AG04449 (cell line): ENCODE data around the gene TRNP1.

Experiments used
- CTCF ChIA-PET: fragments of 350-600 bp; formaldehyde crosslinking; extraction: SDS; loops from one replicate; lab custom pipeline; 2021; ENCODE audit warnings: antibody characterized with exemption; lab: Yijun Ruan, JAX
- POLR2A ChIA-PET: fragments of 400-600, 350-600 bp; formaldehyde crosslinking; extraction: SDS; loops from one replicate; lab custom pipeline; 2020; ENCODE audit warnings: antibody characterized with exemption, inconsistent platforms; lab: Yijun Ruan, JAX
- DNase-seq: peaks from one replicate; pipeline ENCODE4 v3.0.0-alpha.2; 2010; ENCODE audit warnings: low read depth, low spot score
- H3K4me3 ChIP-seq: 2 replicates; pipeline ENCODE4 v1.5.1; 2011; ENCODE audit warnings: low read depth, mild to moderate bottlenecking, control low read depth, low read length
- CTCF ChIP-seq: IDR thresholded peaks from one replicate; pipeline ENCODE4 v1.5.1; 2011; ENCODE audit warnings: mild to moderate bottlenecking, moderate library complexity, low read length, control low read depth, inconsistent platforms; ENCODE audit not compliant: insufficient read depth; ENCODE audit errors: missing control alignments

TRNP1 gene

GRCh38 chr1:26965628-26966027 is 27.9 kb upstream of the TRNP1 start:
- ChIA-PET POLR2A (no interaction called here), CTCF (interaction anchor here (1.4 to 5.3 kb wide), 7 partner anchors 11 to 133 kb away, joined by 3 to 115 read pairs (median 9); partner anchors contain the start of gene TRNP1)
- H3K4me3 ChIP-seq = no peak overlapping the region
- no peak for TF ChIP-seq CTCF
- no peak for DNase-seq

GRCh38 chr1:26970810-26971209 is 22.7 kb upstream of the TRNP1 start:
- no peak for DNase-seq
- no peak overlapping the region for H3K4me3 ChIP-seq
- CTCF ChIA-PET = no interaction called here
- POLR2A ChIA-PET = no interaction called here
- no peak for TF ChIP-seq CTCF

- no peak overlapping the region for H3K4me3 ChIP-seq
- no peak for DNase-seq
- TF ChIP-seq CTCF = no peak
- ChIA-PET CTCF (no interaction called here), POLR2A (no interaction called here)
Observed at GRCh38 chr1:26971590-26971989, 21.9 kb upstream of the TRNP1 start.

GRCh38 chr1:26972390-26972789 is 21.1 kb upstream of the TRNP1 start:
- no peak for DNase-seq
- no peak overlapping the region for H3K4me3 ChIP-seq
- ChIA-PET CTCF (no interaction called here), POLR2A (no interaction called here)
- no peak for TF ChIP-seq CTCF

- no peak for TF ChIP-seq CTCF
- no peak overlapping the region for H3K4me3 ChIP-seq
- no peak for DNase-seq
- POLR2A ChIA-PET = no interaction called here
- CTCF ChIA-PET = no interaction called here
Observed at GRCh38 chr1:26972821-26973220, 20.7 kb upstream of the TRNP1 start.

GRCh38 chr1:26976621-26977510 is 16.6 kb upstream of the TRNP1 start:
- DNase-seq = no peak

More at GRCh38 chr1:26976621-26977510, 16.6 kb upstream of the TRNP1 start:
- no peak overlapping the region for H3K4me3 ChIP-seq
- TF ChIP-seq CTCF = no peak
- CTCF ChIA-PET = interaction anchor here (0.9 to 2.0 kb wide), 4 partner anchors 9 to 68 kb away, joined by 3 to 6 read pairs (median 3); no protein-coding TSS in a partner anchor
- POLR2A ChIA-PET = no interaction called here
